Activated CD8-positive, alpha-beta memory T cell treated with anti-CD3 and anti-CD28 coated beads for 4 hours (primary cell): ENCODE results near the gene ST14.

Source experiments
- DNase-seq, 2 donors: peaks; one replicate each; pipeline ENCODE4 v3.0.0-alpha.2; 2020; ENCODE audit warnings: low read depth in 2 of 2

ST14 gene

GRCh38 chr11:130159657-130160497, at the start of gene ST14:
TSS of gene ST14 (plus strand) at chr11:130159782. CDS start at chr11:130159980, 198 bp downstream.
- DNase-seq: no peak

GRCh38 chr11:130110339-130111108, 49.1 kb upstream of the ST14 start:
- DNase-seq: no peak

DNA sequence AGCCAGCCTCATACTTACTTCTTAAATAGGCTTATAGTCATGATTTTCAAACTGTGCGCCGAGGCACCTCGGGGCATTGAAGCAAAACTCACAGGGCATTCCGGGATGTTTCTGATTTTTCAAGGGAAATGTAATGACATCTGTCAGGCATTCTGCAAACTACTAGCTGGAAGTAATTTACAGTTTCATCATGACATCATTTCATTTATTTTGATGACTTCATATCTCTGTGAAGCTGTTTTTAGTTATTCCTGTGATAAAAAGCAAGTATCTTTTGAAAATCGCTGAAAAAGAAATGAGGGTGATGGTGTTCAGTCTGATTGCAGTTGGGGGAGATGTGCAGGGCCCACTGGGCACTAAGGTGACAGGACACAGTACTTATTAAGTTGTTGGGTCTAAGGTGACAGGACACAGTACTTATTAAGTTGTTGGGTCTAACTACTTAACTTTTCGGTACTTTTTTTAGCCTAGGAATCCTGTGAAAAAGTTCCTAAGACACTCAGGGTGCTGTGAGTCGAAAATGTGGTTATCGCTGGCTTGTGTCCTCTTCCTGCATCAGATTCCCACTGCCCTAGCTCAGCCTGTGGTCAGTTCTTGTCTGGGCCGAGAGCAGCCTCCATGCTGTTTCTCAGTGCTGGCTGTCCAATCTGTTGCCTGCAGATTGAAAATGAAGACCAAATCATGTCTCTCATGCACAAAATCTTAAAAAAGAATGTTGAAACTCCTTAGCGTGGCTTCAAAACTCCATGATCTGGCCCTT, 47.3 kb upstream of the ST14 start:
- no peak for DNase-seq

DNA sequence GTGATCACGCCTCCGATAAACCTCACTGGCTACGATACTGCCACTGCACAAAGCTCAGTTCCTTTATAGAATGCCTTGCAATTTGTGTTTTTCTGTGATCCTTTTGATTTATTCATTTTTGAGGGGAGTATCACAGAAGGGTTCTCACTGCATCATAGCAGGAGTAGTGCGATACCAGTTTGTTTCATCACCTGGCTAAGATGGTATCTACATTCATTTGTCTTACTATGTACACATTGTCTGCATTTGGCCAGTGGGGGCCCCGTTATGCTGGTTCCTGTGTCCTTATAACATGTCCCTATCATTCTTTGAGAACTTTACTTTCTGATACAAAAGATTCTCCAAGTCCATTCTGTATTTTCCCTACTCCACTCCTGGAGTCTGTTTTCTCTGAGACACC, 45.3 kb upstream of the ST14 start:
- no peak for DNase-seq

DNA sequence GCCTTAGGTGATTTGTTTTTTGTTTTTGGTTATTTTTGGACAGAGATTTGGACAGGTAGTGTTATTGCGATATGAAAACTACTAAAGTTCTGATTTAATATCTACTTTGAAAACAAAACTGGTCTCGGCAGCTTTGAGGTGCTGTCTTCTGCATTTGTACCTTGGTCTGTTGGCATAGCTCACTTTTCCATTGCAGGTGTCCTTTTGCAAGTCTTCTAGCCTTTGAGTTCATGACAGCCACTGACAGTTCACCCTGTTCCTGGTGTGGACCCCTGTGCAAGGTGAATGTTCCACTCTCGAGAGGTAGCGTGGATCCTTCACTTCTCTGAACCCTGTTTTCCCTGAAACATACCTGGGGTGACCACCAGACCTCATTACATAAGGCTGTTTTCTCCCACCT, 44.9 kb upstream of the ST14 start:
- no peak for DNase-seq

- DNase-seq: no peak
These were observed 44.4 kb upstream of the ST14 start for GRCh38 chr11:130115218-130115617.

GRCh38 chr11:130118165-130118564, 41.4 kb upstream of the ST14 start:
- no peak for DNase-seq

GRCh38 chr11:130118636-130119387, 40.8 kb upstream of the ST14 start:
- no peak for DNase-seq

- no peak for DNase-seq
These were observed 39.5 kb upstream of the ST14 start for GRCh38 chr11:130120045-130120444.

DNA sequence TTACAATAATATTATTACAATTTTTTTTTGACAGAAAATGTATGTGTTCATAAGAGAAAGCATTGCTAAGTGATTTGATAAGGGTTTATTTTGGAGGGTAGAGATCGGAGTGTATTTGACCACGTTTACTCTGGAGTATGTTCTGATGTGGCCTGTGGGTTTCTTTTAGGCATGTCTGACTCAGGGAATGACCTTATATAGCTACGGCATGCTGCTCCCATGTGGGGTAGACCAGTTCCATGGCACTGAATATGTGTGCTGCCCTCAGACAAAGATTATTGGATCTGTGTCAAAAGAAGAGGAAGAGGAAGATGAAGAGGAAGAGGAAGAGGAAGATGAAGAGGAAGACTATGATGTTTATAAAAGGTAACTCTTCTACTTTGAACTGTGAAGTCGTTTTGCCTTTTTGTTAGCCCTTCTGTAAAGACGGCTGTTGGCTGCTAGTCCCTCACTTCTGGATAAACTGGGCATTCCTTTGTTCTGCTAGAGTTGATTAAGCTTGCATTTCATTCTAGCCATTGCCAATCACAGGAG, 38.1 kb upstream of the ST14 start:
- no peak for DNase-seq

DNA sequence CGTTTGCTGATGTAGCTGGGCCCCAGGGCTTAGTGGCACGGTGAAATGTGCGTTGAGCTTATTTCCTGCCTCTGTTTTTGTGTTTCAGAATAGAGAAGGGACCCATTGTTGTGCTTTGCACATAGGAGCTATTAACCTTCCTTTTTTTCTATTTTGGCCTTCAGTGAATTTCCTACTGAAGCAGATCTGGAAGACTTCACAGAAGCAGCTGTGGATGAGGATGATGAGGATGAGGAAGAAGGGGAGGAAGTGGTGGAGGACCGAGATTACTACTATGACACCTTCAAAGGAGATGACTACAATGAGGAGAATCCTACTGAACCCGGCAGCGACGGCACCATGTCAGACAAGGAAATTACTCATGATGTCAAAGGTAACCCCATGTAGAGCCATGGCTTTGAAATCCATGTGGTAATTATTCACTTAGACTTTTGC, 37.4 kb upstream of the ST14 start:
- no peak for DNase-seq

GRCh38 chr11:130123414-130124040, 36.1 kb upstream of the ST14 start:
- no peak for DNase-seq

GRCh38 chr11:130124096-130124495, 35.5 kb upstream of the ST14 start:
- DNase-seq: no peak

DNA sequence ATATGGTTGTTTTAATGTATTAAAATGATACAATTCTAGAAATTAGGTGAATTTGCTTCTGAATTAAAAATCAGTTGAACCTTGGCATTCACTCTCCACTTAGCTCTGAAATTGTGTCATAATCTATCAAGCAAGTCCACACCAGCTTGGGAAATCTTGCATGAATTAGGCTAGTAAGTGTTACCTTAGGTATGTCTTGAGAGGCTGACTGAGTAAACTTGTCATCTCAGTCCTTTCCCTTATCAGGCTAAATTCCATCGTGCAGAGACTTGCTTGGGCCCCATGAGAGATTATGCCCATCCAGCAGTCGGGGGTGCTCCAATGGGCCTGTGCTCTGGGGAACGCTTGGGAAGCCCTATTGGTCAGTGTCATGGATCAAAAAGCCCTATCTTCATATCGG, 33.9 kb upstream of the ST14 start:
- DNase-seq: no peak

DNA sequence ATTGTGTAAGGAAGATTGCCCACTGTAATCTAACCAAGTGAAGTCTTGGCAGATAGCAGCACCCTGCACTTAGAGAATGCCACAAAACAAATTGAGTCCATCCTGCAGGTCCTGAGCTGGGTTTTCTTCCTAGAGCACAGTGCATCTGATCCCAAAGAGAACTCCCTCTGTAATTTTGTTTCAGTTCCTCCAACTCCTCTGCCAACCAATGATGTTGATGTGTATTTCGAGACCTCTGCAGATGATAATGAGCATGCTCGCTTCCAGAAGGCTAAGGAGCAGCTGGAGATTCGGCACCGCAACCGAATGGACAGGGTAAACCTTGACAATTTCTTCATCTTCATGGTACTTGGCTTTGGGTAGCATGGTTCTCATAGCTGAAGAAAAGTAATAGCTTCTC, 33.1 kb upstream of the ST14 start:
- no peak for DNase-seq

DNA sequence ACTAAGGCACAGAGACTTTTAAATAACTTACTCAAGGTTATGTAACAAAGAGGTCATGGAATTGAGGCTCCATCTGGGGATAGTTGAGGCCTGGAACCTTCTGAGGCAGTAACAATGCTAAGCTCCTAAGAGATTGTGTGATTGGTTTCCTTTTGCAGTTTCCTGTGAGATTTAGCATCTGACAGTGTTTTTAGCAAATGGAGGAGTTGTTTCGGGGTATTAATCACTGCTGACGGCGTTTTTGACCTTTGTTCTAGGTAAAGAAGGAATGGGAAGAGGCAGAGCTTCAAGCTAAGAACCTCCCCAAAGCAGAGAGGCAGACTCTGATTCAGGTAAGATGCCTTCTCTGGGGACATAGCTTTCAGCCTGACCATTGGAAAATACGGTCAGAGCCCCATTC, 32.1 kb upstream of the ST14 start:
- no peak for DNase-seq

DNA sequence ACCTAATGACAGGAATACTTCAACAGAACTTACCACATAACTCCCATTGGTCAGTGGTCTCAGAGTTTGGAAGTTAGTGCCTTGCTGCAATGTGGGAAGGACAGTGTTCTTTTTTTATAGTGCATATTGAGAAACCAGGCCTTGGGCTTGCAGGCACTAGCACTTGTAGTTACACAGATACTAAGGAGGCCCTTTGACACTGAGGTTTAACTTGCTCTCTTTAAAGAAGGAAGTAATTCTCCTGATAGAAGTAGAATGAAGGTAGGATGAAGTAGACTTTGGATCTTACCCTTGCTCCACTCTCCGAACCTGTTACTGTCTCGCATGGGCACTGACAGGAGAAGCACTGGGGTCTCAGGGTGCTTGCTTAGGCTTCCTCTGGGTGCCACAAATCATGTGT, 31.0 kb upstream of the ST14 start:
- DNase-seq: no peak

DNA sequence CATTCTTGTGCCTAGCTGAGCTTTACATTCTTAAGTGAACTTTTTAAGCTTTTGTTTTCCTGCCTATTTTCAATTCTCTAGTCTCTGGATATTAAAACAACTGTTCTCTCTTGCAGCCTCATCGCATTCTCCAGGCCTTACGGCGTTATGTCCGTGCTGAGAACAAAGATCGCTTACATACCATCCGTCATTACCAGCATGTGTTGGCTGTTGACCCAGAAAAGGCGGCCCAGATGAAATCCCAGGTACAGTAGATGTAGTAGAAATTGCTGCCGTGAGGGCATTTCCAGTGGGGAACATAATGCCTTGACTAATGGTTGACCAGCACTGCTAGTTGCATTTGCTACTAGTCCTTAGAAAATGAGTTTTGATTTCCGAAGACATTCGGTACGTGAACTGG, 29.7 kb upstream of the ST14 start:
- no peak for DNase-seq

DNA sequence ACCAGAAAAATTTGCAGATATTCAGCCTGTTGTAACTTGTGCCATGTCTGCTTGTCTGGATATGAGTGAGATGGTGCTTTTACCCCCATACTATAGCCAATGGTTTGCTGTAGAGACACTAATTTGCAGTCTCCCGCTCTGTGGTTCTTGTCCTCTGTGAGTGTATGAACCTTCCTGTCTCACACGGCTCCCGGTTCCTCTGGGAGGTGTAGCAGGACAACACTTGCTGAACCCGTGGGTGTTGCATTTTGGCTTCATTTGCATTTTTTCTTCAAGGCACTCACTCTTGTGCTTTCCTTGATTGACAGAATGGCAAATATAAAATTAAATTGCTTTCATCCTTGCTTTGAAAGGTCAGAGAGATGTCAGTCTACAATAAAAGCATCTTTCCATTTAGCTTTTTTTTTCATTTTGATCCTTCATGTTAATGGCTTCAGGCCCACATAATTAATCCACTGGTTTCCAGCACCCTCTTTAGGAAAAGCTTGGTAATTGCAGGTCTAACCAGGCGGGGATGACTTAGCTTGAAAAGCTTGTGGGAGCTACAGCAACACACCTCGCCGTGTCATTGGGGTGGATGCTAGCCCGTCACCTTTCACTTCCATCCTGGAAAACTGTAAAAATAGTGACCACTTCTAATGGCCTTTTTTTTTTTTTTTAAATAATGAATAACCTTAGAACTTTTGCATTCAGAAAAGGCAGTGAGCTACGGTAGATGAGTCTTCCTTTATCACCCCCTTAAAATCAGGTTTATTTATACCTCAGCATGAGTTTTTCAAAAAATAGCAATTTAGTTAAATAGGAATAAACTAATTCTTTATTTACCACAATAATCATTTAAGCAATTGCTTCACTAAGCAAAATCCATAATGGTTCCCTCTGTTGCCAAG, 27.4 kb upstream of the ST14 start:
- DNase-seq: peak in 1 of 2 donors; percentile 26

DNA sequence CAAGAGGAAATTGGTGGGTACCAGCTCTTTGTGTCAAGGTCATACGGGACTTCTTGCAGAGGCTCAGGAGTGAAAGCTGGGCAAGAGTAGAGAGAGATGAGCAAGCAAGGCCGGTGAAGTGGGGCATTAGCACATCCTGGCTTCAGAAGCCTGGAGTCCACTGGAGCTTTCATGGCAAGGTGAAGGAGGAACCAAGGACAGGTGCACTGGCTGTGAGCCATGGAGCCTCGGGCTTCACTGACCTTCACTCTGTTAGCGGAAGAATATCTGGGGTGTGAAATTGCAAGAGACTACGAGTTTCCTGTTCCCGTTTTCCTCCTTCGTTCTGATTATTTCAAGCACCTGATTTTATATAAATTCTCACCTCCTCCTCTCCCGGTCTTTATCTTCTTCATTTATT, 25.9 kb upstream of the ST14 start:
- no peak for DNase-seq
